GM10248 (cell line): ENCODE data around the gene NOMO2.
"Not testable (repeated sequence)": the region's sequence is repeated elsewhere in the genome, so short reads cannot be mapped to it uniquely, and the experiment has no call there.

Experiments
- CTCF ChIA-PET: fragments of 300-600 bp; sonication (Branson Sonifier 250); formaldehyde crosslinking; extraction: SDS; loops from one replicate; lab custom pipeline; 2021; ENCODE audit warnings: antibody characterized with exemption; lab: Yijun Ruan, JAX
- POLR2A ChIA-PET: fragments of 350-650 bp; sonication (Branson Sonifier 250); formaldehyde crosslinking; extraction: SDS; loops from one replicate; lab custom pipeline; 2020; ENCODE audit warnings: antibody characterized with exemption; lab: Yijun Ruan, JAX
- DNase-seq: peaks from one replicate; pipeline ENCODE4 v3.0.0; 2012; ENCODE audit errors: extremely low spot score
- TF ChIP-seq, protein P1 (sequence below): IDR thresholded peaks from 2 replicates; pipeline ENCODE4 v1.5.1; 2012; ENCODE audit warnings: mild to moderate bottlenecking, low read depth; ENCODE audit errors: extremely low read depth, missing control alignments, control extremely low read depth

NOMO2 gene

DNA sequence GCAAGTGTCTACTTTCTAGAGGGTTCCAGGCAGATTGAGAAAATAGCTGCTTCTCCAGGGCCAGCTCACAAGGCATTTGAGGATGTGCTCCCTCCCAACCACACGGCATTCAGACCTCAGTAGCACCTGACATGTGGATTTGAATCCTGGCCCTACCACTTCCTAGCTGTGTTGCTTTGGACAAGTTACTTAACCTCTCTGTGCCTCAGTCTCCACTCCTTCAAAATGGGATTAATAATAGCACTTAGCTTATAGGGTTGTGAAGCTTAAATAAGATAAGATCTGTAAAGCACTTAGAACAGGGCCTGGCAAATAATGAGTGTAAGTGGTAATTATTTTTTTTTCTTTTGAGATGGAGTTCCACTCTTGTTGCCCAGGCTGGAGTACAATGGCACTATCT, 21.0 kb upstream of the NOMO2 start:
- CTCF ChIA-PET = no interaction called here
- POLR2A ChIA-PET = no interaction called here
- TF ChIP-seq, protein P1, sequence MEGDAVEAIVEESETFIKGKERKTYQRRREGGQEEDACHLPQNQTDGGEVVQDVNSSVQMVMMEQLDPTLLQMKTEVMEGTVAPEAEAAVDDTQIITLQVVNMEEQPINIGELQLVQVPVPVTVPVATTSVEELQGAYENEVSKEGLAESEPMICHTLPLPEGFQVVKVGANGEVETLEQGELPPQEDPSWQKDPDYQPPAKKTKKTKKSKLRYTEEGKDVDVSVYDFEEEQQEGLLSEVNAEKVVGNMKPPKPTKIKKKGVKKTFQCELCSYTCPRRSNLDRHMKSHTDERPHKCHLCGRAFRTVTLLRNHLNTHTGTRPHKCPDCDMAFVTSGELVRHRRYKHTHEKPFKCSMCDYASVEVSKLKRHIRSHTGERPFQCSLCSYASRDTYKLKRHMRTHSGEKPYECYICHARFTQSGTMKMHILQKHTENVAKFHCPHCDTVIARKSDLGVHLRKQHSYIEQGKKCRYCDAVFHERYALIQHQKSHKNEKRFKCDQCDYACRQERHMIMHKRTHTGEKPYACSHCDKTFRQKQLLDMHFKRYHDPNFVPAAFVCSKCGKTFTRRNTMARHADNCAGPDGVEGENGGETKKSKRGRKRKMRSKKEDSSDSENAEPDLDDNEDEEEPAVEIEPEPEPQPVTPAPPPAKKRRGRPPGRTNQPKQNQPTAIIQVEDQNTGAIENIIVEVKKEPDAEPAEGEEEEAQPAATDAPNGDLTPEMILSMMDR = no peak
- DNase-seq = no peak

DNA sequence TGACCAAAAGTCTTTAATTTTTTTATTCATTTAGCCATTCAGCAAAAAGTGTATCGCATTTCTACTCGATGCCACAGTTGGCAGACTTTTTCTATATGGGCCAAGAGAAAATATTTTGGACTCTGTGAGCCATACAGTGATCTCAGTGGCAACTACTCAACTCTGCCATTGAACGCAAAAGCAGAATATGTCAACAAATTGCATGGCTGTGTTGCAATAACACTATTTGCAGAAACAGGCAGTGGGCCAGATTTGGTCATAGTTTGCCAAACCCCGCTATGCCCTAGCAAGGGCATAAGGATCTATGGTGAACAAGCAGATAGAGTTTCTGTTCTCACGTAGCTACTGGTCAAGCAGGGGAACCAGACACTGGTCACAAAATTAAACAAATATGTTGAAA, 18.5 kb upstream of the NOMO2 start:
- POLR2A ChIA-PET, DNase-seq, CTCF ChIA-PET: not testable (repeated sequence)

DNA sequence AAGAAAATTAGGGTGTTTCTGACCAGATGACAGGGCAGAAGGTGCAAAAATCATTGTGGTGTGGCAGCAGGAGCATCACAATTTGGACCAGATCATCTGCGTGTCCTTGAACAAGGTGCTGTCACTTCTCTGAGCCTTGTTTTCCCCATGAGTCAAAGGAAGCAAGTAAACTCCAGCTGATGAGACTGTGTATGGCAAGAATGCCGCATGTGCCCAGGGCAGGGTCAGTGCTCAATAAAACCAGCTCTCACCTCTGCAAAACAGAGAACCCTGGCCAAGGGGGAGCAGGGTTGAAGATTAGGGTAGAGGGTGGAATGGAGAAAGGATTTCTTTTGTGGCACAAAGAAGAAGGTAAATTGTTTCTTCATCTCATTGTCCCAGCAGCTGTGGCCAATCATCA, 17.4 kb upstream of the NOMO2 start:
- CTCF ChIA-PET, POLR2A ChIA-PET, DNase-seq: not testable (repeated sequence)

DNA sequence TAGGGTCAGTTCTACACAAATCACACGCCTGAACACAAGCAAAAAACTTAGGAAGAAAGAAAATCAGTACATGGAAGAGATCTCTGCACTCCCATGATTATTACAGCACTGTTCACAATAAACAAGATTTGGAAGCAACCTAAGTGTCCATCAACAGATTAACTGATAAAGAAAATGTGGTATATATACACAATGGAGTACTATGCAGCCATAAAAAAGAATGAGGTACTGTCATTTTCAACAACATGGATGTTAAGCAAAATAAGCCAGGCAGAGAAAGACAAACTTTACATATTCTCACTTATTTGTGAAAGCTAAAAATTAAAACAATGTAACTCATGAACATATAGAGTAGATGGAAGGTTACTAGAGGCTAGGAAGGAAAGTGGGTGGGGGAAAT, 16.0 kb upstream of the NOMO2 start:
- CTCF ChIA-PET, POLR2A ChIA-PET, DNase-seq: not testable (repeated sequence)

DNA sequence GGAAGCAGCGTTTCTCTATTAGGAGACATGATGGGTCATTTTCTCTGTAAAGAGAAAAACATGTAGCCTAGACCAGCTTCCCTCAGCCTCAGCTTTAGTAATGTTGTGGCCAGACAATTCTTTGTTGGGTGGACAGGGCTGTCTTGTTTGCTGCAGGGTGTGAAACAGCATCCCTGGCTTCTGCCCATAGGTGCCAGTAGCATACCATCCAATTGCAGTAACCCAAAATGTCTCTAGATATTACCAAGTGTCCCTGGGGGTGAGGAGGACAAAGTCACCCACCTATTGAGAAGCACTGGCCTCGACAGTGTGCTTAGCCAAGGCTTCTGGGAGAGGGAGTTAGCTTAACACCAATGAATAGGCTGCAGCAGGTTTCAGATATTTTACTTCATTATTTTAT, 14.0 kb upstream of the NOMO2 start:
- CTCF ChIA-PET, DNase-seq, POLR2A ChIA-PET: not testable (repeated sequence)

DNA sequence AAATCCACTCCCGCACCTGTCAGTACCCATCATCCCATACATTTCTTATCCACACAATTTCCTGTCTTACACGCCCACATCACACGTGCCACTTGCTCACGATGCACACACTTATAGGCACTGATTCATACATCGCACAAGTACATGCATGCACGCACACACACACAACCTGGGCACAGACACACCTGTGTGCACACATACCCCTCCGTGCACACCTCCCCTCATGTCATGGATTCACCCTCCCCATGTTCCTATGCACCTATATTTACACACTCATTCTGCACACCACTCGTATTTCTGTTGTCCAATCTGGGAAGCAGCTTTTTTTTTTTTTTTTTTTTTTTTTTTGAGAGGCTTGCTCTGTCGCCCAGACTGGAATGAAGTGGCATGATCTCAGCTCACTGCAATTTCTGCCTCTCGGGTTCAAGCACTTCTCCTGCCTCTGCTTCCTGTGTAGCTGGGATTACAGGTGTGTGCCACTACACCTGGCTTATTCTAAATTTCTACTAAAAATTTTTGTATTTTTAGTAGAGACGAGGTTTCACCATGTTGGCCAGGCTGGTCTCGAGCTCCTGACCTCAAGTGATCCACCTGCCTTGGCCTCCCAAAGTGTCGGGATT, 13.5 kb upstream of the NOMO2 start:
- DNase-seq, CTCF ChIA-PET, POLR2A ChIA-PET: not testable (repeated sequence)

DNA sequence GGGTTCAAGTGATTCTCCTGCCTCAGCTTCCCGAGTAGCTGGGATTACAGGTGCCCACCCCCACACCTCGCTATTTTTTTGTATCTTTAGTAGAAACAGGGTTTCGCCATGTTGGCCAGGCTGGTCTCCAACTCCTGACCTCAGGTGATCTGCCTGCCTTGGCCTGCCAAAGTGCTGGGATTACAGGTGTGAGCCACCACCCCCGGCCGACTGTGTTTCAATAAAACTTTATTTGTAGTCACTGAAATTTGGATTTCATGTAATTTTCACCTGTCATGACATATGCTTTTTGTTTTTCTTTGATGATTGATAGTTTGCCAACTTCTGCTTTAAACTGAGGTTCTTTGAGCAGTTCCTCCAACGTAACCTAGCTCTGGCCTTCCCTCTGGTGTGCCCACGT, 12.0 kb upstream of the NOMO2 start:
- CTCF ChIA-PET, POLR2A ChIA-PET, DNase-seq: not testable (repeated sequence)

DNA sequence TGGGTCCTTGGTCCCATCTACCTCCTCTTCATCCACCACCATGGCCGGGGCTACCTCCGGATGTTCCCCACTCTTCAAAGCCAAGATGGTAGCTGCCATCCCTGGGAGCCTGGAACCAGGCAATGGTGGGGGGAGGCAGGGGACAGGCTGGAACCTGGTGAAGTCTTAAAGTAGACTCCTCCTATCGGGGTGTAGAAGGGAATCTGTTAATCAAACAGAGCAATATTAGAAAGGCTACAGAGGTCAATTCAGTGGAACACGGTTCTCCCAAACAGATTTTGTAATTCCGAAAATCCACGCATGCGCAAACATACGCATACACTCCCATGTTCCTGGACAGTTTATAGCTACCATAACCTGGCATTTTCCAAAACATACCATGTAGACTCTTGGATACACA, 11.1 kb upstream of the NOMO2 start:
- POLR2A ChIA-PET, CTCF ChIA-PET, DNase-seq: not testable (repeated sequence)

DNA sequence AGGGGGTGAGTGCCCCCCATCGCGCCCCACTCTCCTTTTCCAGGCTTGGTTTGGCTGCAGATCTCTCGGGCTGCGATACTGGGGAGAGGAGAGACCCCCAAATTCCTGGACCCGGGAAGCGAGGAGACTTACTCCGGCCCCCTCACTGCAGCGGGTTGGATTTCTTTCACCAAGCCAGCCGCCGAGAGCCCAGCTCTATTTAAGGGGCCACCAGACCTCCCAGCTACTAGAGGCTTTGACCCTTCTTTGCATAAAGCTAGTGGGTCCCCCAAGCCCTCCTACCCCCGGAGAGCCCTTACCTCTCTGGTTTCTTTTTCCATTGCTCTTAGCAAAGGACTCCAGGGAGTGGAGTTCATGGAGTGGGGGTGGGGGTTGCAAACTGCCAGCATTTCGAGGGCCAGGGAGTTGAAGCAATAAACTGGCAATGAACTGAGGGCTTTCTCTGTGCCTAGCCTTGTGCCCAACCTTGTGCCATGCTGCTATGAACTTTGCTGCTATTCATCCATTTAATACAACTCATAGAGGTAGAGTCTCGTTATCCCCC, 9.5 kb upstream of the NOMO2 start:
- DNase-seq, POLR2A ChIA-PET: not testable (repeated sequence)

DNA sequence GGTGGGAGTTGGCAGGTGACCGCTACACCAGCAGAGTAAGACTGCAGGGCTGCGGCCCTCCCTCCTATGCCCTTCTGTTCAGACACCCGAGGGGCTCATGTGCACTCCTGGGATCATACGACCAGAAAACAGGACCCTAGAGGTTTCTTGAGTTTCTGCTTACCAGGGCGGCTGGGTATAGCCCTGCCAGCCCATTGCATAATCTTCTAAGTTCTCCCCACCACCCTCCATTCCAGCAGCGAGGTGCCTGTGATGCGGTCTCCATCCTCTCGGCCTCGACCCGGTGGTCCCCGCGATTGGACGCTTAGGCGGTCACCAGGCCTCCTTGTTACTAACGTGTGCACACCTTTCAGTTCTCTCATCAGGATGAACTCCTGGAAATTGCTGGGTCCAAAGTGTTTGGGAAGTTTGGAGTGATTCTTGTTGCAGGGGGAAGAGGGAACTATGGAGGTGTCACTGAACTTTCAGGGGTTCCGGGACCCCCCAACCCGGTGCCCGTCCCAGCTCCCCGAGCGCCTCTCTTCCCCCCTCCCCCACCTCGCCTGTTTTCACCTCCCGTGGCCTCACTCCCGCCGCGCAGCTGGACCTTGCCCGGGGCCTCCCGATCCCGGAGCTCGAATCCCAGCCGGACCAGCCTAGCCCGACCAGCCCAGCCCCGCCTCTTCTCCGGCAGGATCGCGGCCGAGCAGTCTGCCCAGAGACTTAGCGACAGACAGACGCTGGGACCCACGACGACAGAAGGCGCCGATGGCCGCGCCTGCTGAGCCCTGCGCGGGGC, 8.8 kb upstream of the NOMO2 start:
- DNase-seq, POLR2A ChIA-PET, CTCF ChIA-PET: not testable (repeated sequence)

More for the DNA sequence above, 9.5 kb upstream of the NOMO2 start:
- CTCF ChIA-PET = not testable (repeated sequence)

DNA sequence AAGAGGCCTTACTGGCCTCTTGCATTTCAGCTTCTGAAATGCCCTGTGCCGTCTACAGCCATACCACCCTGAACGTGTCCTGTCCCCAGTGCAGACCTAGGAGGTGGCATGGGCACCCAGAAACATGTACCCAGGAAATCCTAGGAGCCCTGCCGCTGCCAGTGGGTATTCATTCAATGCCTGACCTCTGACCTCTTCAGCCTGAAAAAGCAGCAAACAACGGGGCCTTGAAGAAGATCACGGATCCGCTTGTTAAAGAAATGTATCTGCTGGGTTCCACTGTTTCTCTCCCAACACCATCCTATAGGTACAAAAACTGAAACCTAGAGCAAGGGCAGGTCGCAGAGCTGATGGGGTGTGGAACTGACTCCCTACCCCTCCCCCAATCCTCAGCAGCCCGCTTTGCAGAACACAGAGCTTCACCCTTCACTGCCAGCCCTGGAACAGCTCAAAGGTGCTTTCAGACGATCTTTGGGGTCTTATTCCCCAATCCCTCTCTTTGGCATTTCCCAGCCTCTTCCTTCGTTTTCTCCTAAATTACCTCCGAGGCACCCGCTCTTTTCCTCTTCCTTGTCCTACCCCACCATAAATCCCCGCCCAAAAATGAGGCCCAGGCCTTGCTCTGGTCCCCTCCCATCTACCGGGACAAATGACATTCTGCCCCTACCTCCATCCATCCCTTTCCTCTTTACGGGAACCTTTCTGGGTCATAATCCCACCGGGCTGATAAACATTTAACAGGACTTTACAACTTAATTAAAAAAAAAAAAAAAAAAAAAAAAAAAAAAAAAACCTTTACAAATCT, 1.3 kb downstream of the NOMO2 start:
- DNase-seq, CTCF ChIA-PET, POLR2A ChIA-PET: not testable (repeated sequence)

DNA sequence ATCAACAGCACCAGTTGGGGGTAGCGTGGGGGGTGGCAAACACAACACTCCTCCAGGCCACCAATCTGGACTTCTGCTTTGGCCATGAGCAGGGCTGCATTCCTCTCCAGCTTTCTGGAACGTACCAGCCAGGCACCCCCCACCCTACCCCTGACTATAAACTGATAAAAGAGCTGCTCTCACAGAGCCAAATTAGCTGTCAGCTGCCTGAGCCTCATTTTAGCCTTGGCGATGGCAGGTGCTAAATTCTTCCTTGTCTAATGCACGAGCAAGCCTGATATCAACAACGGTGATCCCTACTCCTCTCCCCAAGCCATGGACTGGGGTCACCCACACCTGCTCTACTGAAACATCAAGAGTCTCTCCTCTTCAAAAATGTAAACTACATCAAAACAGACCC, 8.2 kb downstream of the NOMO2 start:
- POLR2A ChIA-PET, CTCF ChIA-PET, DNase-seq: not testable (repeated sequence)

DNA sequence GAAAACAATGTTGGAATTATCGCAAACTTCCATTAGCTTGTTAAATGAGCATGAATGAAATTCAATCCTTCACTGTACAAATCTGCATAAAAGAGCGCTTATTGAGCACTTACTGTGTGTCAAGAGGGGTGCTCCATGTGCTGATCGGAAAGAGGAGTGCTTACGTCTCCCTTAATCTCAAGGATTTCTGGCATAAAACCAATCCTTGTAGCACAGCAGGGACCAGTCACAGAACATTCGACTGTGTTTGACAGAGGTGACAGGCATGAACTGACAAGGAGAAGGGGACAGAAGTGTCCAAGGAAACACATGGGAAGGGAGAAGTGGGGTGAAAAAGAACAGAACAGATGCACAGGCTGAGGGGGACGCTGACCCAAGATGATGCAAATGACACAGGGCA, 14.5 kb downstream of the NOMO2 start:
- DNase-seq, POLR2A ChIA-PET, CTCF ChIA-PET: not testable (repeated sequence)

DNA sequence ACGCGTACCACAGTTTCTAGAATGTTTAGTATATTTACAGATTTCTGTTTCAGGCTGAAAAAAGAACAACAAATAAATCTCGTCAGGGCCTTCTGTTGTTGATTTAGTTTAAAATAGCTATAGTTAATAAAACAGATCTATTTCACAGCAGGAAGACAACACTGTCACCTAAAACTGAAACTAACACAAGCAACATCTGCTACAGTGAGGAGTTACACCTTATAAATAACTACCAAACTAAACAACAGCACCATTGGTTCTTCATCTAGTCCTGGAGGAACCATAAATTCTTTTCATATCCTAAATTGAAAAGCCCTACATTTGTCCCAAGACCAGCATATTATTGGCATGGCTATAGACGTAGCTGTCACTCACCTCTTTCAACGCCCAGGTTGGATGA, 15.0 kb downstream of the NOMO2 start:
- CTCF ChIA-PET, POLR2A ChIA-PET: not testable (repeated sequence)

DNA sequence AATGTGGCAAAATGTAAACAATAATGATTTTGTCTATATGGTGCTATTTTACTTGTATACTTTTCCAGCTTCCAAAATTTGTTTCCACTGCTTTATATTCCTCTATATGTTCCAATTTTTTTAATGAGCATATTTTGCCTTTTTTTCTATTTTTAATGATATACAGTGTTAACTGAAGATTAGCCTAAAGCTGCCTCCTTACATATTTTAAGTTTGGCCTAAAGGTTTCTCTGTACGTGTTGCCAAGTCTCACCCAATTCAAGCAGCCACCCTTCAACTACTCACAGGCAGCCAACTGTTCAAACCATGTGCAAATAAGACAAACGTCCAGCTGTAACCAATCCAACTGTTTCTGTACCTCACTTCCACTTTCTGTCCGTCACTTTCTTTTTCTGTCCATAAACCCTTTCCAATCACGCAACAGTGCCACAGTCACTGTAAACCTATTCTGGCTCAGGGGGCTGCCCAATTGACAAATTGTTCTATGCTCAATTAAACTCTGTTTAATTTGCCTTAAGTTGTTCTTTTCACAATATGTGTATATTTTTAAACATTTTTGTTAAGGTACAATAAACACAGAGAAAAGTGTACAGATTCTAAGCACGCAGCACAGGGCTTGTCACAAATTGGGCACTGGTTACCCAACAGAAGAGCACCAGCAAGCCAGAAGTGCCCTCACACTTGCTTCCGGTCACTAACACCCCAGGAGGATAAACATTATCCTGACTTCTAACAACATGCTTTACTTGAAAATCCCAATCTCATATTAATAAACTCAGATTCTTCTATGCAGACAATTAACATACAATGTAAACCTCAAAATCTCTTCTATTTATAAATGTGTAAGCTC, 17.4 kb downstream of the NOMO2 start:
- DNase-seq, CTCF ChIA-PET, POLR2A ChIA-PET: not testable (repeated sequence)

More for the DNA sequence above, 15.0 kb downstream of the NOMO2 start:
- DNase-seq = not testable (repeated sequence)

DNA sequence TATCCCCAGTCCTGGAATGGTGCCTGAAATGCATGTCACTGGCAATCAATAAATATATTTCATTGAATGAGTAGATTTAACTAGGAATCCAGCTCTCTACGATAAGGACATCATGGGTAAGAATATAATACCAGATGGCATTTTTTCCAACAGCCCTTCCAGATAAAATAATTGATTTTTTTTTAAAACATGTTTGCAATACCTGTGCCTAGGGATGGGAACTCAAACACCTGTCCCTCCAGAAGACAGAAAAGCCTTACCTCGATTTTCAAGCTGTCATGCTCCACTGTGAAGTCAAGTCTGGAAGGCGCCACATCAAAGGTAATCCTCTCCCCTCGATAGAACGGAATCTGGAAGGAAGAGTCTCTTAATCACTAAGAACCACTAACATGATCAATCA, 20.0 kb downstream of the NOMO2 start:
- POLR2A ChIA-PET, DNase-seq, CTCF ChIA-PET: not testable (repeated sequence)
